ENCODE data around the gene DIAPH2. TPM values are rescaled to one million over a fixed set of nuclear protein-coding genes. Genes with fewer than 3 reads are reported as not detected.

The DIAPH2 gene
- total and polyA plus RNA-seq, 2 experiments from 2014 or later, result 16.2 to 56.6 TPM

DNA sequence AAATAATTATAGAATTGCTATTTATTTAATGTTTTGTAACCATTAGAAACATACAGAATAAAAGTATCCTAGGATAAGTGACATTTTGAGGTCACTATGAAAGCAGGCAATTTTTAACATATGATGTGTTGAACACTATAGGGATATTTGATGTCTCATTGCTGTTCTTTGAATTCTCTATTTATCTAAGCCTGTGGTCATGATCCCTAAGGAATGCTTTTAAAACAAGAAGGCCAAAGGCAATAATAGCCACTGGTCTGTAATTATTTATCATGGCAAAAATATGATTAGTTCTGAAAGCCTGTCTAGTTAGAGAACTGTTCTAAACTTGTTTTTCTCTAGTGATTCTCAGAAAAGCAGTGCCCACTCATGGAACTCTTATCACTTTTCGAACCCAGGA is 385.7 kb downstream of the DIAPH2 start:
- no peak overlapping the region for H3K27ac Mint-ChIP-seq
- Histone ChIP-seq H3K4me2 (no peak overlapping the region), H3K36me3 (ENCODE audit: insufficient read depth) (no peaks in the 10 kb centered on the region), H3K27ac (ENCODE audit: low read depth) (no peak overlapping the region), H3K4me3 (no peak overlapping the region), H4K20me1 (replicated peaks; ENCODE audit: insufficient read depth) (no peaks in the 10 kb centered on the region), H3K79me2 (replicated peaks; ENCODE audit: insufficient read depth) (no peaks in the 10 kb centered on the region), H2AFZ (no peak overlapping the region), H3K27me3 (ENCODE audit: insufficient read depth) (no peaks in the 10 kb centered on the region), H3F3A (replicated peaks; ENCODE audit: low read depth) (no peaks in the 10 kb centered on the region), H3K9me2 (ENCODE audit: insufficient read depth) (no peaks in the 10 kb centered on the region), H3K4me1 (ENCODE audit: insufficient read depth) (peaks cover under 1% of the 10 kb centered on the region; the same call in 1 of the 2 replicates)
- no peaks in the 10 kb centered on the region for H3K9me3 Mint-ChIP-seq
- no peak for TF ChIP-seq EZH2phosphoT487 (IDR thresholded peaks at IDR 0.05; ENCODE audit: unreplicated experiment)
- TF ChIP-seq ZNF114 (CRISPR knock-in tag; IDR thresholded peaks at IDR 0.05), result no peak
- TF ChIP-seq ZNF331 (CRISPR knock-in tag; IDR thresholded peaks at IDR 0.05; ENCODE audit: low read depth), result no peak
- TF ChIP-seq, protein P1, sequence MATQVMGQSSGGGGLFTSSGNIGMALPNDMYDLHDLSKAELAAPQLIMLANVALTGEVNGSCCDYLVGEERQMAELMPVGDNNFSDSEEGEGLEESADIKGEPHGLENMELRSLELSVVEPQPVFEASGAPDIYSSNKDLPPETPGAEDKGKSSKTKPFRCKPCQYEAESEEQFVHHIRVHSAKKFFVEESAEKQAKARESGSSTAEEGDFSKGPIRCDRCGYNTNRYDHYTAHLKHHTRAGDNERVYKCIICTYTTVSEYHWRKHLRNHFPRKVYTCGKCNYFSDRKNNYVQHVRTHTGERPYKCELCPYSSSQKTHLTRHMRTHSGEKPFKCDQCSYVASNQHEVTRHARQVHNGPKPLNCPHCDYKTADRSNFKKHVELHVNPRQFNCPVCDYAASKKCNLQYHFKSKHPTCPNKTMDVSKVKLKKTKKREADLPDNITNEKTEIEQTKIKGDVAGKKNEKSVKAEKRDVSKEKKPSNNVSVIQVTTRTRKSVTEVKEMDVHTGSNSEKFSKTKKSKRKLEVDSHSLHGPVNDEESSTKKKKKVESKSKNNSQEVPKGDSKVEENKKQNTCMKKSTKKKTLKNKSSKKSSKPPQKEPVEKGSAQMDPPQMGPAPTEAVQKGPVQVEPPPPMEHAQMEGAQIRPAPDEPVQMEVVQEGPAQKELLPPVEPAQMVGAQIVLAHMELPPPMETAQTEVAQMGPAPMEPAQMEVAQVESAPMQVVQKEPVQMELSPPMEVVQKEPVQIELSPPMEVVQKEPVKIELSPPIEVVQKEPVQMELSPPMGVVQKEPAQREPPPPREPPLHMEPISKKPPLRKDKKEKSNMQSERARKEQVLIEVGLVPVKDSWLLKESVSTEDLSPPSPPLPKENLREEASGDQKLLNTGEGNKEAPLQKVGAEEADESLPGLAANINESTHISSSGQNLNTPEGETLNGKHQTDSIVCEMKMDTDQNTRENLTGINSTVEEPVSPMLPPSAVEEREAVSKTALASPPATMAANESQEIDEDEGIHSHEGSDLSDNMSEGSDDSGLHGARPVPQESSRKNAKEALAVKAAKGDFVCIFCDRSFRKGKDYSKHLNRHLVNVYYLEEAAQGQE (IDR thresholded peaks at IDR 0.05; ENCODE audit: unreplicated experiment), result no peak
- TF ChIP-seq, protein P2, sequence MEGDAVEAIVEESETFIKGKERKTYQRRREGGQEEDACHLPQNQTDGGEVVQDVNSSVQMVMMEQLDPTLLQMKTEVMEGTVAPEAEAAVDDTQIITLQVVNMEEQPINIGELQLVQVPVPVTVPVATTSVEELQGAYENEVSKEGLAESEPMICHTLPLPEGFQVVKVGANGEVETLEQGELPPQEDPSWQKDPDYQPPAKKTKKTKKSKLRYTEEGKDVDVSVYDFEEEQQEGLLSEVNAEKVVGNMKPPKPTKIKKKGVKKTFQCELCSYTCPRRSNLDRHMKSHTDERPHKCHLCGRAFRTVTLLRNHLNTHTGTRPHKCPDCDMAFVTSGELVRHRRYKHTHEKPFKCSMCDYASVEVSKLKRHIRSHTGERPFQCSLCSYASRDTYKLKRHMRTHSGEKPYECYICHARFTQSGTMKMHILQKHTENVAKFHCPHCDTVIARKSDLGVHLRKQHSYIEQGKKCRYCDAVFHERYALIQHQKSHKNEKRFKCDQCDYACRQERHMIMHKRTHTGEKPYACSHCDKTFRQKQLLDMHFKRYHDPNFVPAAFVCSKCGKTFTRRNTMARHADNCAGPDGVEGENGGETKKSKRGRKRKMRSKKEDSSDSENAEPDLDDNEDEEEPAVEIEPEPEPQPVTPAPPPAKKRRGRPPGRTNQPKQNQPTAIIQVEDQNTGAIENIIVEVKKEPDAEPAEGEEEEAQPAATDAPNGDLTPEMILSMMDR (conservative IDR thresholded peaks at IDR 0.05; ENCODE audit: low read depth in 2 of 2), result no peak
- TF ChIP-seq NANOG (IDR thresholded peaks at IDR 0.05; ENCODE audit: borderline replicate concordance), result no peak
- TF ChIP-seq, protein P3, sequence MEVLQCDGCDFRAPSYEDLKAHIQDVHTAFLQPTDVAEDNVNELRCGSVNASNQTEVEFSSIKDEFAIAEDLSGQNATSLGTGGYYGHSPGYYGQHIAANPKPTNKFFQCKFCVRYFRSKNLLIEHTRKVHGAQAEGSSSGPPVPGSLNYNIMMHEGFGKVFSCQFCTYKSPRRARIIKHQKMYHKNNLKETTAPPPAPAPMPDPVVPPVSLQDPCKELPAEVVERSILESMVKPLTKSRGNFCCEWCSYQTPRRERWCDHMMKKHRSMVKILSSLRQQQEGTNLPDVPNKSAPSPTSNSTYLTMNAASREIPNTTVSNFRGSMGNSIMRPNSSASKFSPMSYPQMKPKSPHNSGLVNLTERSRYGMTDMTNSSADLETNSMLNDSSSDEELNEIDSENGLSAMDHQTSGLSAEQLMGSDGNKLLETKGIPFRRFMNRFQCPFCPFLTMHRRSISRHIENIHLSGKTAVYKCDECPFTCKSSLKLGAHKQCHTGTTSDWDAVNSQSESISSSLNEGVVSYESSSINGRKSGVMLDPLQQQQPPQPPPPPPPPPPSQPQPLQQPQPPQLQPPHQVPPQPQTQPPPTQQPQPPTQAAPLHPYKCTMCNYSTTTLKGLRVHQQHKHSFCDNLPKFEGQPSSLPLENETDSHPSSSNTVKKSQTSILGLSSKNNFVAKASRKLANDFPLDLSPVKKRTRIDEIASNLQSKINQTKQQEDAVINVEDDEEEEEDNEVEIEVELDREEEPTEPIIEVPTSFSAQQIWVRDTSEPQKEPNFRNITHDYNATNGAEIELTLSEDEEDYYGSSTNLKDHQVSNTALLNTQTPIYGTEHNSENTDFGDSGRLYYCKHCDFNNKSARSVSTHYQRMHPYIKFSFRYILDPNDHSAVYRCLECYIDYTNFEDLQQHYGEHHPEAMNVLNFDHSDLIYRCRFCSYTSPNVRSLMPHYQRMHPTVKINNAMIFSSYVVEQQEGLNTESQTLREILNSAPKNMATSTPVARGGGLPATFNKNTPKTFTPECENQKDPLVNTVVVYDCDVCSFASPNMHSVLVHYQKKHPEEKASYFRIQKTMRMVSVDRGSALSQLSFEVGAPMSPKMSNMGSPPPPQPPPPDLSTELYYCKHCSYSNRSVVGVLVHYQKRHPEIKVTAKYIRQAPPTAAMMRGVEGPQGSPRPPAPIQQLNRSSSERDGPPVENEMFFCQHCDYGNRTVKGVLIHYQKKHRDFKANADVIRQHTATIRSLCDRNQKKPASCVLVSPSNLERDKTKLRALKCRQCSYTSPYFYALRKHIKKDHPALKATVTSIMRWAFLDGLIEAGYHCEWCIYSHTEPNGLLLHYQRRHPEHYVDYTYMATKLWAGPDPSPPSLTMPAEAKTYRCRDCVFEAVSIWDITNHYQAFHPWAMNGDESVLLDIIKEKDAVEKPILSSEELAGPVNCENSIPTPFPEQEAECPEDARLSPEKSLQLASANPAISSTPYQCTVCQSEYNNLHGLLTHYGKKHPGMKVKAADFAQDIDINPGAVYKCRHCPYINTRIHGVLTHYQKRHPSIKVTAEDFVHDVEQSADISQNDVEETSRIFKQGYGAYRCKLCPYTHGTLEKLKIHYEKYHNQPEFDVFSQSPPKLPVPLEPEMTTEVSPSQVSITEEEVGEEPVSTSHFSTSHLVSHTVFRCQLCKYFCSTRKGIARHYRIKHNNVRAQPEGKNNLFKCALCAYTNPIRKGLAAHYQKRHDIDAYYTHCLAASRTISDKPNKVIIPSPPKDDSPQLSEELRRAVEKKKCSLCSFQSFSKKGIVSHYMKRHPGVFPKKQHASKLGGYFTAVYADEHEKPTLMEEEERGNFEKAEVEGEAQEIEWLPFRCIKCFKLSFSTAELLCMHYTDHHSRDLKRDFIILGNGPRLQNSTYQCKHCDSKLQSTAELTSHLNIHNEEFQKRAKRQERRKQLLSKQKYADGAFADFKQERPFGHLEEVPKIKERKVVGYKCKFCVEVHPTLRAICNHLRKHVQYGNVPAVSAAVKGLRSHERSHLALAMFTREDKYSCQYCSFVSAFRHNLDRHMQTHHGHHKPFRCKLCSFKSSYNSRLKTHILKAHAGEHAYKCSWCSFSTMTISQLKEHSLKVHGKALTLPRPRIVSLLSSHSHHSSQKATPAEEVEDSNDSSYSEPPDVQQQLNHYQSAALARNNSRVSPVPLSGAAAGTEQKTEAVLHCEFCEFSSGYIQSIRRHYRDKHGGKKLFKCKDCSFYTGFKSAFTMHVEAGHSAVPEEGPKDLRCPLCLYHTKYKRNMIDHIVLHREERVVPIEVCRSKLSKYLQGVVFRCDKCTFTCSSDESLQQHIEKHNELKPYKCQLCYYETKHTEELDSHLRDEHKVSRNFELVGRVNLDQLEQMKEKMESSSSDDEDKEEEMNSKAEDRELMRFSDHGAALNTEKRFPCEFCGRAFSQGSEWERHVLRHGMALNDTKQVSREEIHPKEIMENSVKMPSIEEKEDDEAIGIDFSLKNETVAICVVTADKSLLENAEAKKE (CRISPR knock-in tag; IDR thresholded peaks at IDR 0.05), result no peak
- no peak for TF ChIP-seq EZH2 (IDR thresholded peaks at IDR 0.05; ENCODE audit: low read depth, unreplicated experiment)
- TF ChIP-seq, protein P4, sequence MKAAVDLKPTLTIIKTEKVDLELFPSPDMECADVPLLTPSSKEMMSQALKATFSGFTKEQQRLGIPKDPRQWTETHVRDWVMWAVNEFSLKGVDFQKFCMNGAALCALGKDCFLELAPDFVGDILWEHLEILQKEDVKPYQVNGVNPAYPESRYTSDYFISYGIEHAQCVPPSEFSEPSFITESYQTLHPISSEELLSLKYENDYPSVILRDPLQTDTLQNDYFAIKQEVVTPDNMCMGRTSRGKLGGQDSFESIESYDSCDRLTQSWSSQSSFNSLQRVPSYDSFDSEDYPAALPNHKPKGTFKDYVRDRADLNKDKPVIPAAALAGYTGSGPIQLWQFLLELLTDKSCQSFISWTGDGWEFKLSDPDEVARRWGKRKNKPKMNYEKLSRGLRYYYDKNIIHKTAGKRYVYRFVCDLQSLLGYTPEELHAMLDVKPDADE (IDR thresholded peaks at IDR 0.05), result no peak
- TF ChIP-seq CREB1 (CRISPR knock-in tag; IDR thresholded peaks at IDR 0.05; ENCODE audit: low read depth), result no peak
- no peak for TF ChIP-seq JUNB (IDR thresholded peaks at IDR 0.05; ENCODE audit: unreplicated experiment)
- TF ChIP-seq POLR2AphosphoS5 (IDR thresholded peaks at IDR 0.05; ENCODE audit: low read depth), result no peak
- TF ChIP-seq STAT1 (IDR thresholded peaks at IDR 0.05; ENCODE audit: unreplicated experiment), result no peak
- ATAC-seq (no peak), DNase-seq (ENCODE audit: low spot score) (no peak)
- no peaks in the 10 kb centered on the region for H3K36me3 Mint-ChIP-seq (ENCODE audit: low read depth)
- no peak overlapping the region for H3K4me3 Mint-ChIP-seq
- H3K27me3 Mint-ChIP-seq (ENCODE audit: insufficient read depth, low read depth, poor library complexity), result no peaks in the 10 kb centered on the region
- 0 out of 3 replicates have a peak, but pooled peaks cover 4% of the 10 kb centered on the region for H3K4me1 Mint-ChIP-seq

Measured in GM23338 (cell line).